ENCODE data around the gene SH3TC1.

- TF ChIP-seq ZNF274 (IDR thresholded peaks at IDR 0.05; ENCODE audit: low read depth, low read length) (no peak), SUZ12 (IDR thresholded peaks at IDR 0.05; ENCODE audit: extremely low read depth, insufficient read depth, insufficient read length) (no peak), YY1 (IDR thresholded peaks at IDR 0.05; ENCODE audit: insufficient read depth, insufficient read length) (no peak)
Observed at GRCh38 chr4:8221476-8221875, 22.4 kb downstream of the SH3TC1 start.

Data from NT2/D1 (cell line).